LNCAP (cell line): ENCODE measurements around the gene TTC28.

Source experiments
- CTCF ChIP-seq: fragments of 450-650 bp; IDR thresholded peaks from 2 replicates; pipeline ENCODE4 v1.5.1; 2017; ENCODE audit warnings: mild to moderate bottlenecking

Gene TTC28

GRCh38 chr22:27980424-27981148 is 699.1 kb downstream of the TTC28 start:
- TF ChIP-seq CTCF = no peak

- no peak for TF ChIP-seq CTCF
These were observed 700.8 kb downstream of the TTC28 start for GRCh38 chr22:27978802-27979201.

GRCh38 chr22:27978317-27978716 is 701.3 kb downstream of the TTC28 start:
- TF ChIP-seq CTCF = no peak

GRCh38 chr22:27976586-27976985 is 703.1 kb downstream of the TTC28 start:
- no peak for TF ChIP-seq CTCF

- no peak for TF ChIP-seq CTCF
These were observed 704.1 kb downstream of the TTC28 start for GRCh38 chr22:27975381-27976013.

GRCh38 chr22:27973846-27974245 is 705.8 kb downstream of the TTC28 start:
- TF ChIP-seq CTCF = no peak

- no peak for TF ChIP-seq CTCF
These were observed 706.6 kb downstream of the TTC28 start for GRCh38 chr22:27972732-27973698.
